H1 (cell line): ENCODE data around the gene MPRIP. TPM values are rescaled to one million over a fixed set of nuclear protein-coding genes. Genes with fewer than 3 reads are reported as not detected.

Source experiments
- BCL11A ChIP-seq, 2 experiments: IDR thresholded peaks; one replicate each; pipeline ENCODE4 v1.6.1; 2011; ENCODE audit warnings: low read depth in 2 of 2, low read length in 2 of 2, mild to moderate bottlenecking in 2 of 2
- EGR1 ChIP-seq: IDR thresholded peaks from 2 replicates; pipeline ENCODE4 v1.6.1; 2011; ENCODE audit warnings: low read depth, low read length, borderline replicate concordance
- EP300 ChIP-seq, 2 experiments: IDR thresholded peaks; 1 replicate in 1 of 2; 2 replicates in 1 of 2; pipeline ENCODE4 v1.6.1; 2011 to 2012; ENCODE audit warnings: low read depth in 2 of 2, low read length in 2 of 2, mild to moderate bottlenecking in 2 of 2, borderline replicate concordance in 1 of 2, inconsistent platforms in 1 of 2, moderate library complexity in 1 of 2
- NANOG ChIP-seq: IDR thresholded peaks from 2 replicates; pipeline ENCODE4 v1.6.1; 2011; ENCODE audit warnings: low read length, low read depth, mild to moderate bottlenecking, inconsistent platforms; ENCODE audit not compliant: insufficient read depth, poor library complexity, severe bottlenecking
- POLR2A ChIP-seq, 2 experiments: IDR thresholded peaks; 1 replicate in 1 of 2; 2 replicates in 1 of 2; pipeline ENCODE4 v1.6.1; 2011; ENCODE audit warnings: low read depth in 2 of 2, low read length in 2 of 2, mild to moderate bottlenecking in 2 of 2; ENCODE audit errors: control extremely low read depth in 1 of 2
- polyA plus RNA-seq, 7 experiments: library from polyadenylated mRNA; depleted of rRNA in 3 of 7; stranded (reverse) in 5 of 7; unstranded in 2 of 7; fragments of >200 nt in 5 of 7; fragments of 200-250 nt in 2 of 7; gene quantifications; 1 replicate in 5 of 7; 2 replicates in 1 of 7; 4 replicates in 1 of 7; pipeline versions ENCODE4 v1.2.1 to v1.2.3, GENCODE V29; 2011 to 2013; ENCODE audit warnings: missing spikeins in 2 of 7, mixed read lengths in 2 of 7
- total RNA-seq: library from RNA; stranded (reverse); fragmentation: NEBNext Ultra II Directional; extraction: Animal tissue kit (Norgen Biotek cat#: 25700); gene quantifications from 2 replicates; pipeline ENCODE4 v1.2.1, GENCODE V29; 2021

Gene MPRIP
- total and polyA plus RNA-seq, 2 of the 8 experiments (the other 6 are each of a cell fraction or from before 2014, with no cell fraction given): 48.6 to 146 TPM

GRCh38 chr17:17035920-17036523 is 6.2 kb upstream of the MPRIP start (continued):
- TF ChIP-seq EP300 (IDR thresholded peaks at IDR 0.05; ENCODE audit: borderline replicate concordance in 1 of 2, low read depth in 2 of 2, low read length in 2 of 2) (no peak), EGR1 (no peak), NANOG (no peak), BCL11A (IDR thresholded peaks at IDR 0.05; ENCODE audit: low read depth in 2 of 2, low read length in 2 of 2) (no peak), POLR2A (IDR thresholded peaks at IDR 0.05; ENCODE audit: control extremely low read depth in 1 of 2, low read depth in 2 of 2, low read length in 2 of 2) (no peak)
